Spleen (tissue), 7 donors: ENCODE results near the gene KCNQ1.

Experiments
- CTCF ChIP-seq, 11 experiments: fragments of 200-600 bp in 7 of 11; fragments of 450-650 bp in 4 of 11; sonication (generic) in 4 of 11; IDR thresholded peaks in 8 of 11; conservative IDR thresholded peaks in 3 of 11; 1 replicate in 7 of 11; 2 replicates in 4 of 11; pipeline versions ENCODE4 v1.4.0 to v1.8.0; 2016 to 2021; ENCODE audit warnings: antibody characterized with exemption in 11 of 11, inconsistent platforms in 4 of 11, mild to moderate bottlenecking in 1 of 11
- POLR2A ChIP-seq, 3 donors: fragments of 450-650 bp; IDR thresholded peaks; one replicate each; pipeline ENCODE4 v1.5.1; 2017; ENCODE audit warnings: antibody characterized with exemption in 3 of 3, mild to moderate bottlenecking in 1 of 3
- donor health status: DM: no; HTN: no; CAD: no; lungs with moderate emphysema.
- donor health status: DM: no; HTN: no; CAD: no.
- donor health status: DM: no; HTN: no; CAD: no.

GRCh38 chr11:2549491-2549875, 104.7 kb downstream of the KCNQ1 start:
- TF ChIP-seq CTCF (IDR thresholded peaks at IDR 0.05 in 8 of 11, conservative IDR thresholded peaks at IDR 0.05 in 3 of 11) (no peak), POLR2A (IDR thresholded peaks at IDR 0.05) (no peak)
